SK-N-SH treated with all-trans-retinoic acid at 6 μM for 48 hours (cell line): ENCODE results near the gene ATP8A2.

Experiments used
- ARNTL ChIP-seq: fragments of 450-650 bp; formaldehyde crosslinking; IDR thresholded peaks from 2 replicates; pipeline ENCODE4 v1.5.0; 2020; ENCODE audit warnings: low read depth, mild to moderate bottlenecking, moderate library complexity, borderline replicate concordance
- ESRRG ChIP-seq: fragments of 250-450 bp; sonication (Bioruptor Pico); IDR thresholded peaks from 2 replicates; pipeline ENCODE4 v1.6.1; 2021; ENCODE audit warnings: mild to moderate bottlenecking
- SNAI2 ChIP-seq: fragments of 250-450 bp; sonication (Bioruptor Pico); IDR thresholded peaks from 2 replicates; pipeline ENCODE4 v1.5.0; 2020; ENCODE audit warnings: mild to moderate bottlenecking, moderate library complexity
- TCF4 ChIP-seq: fragments of 250-450 bp; sonication (Bioruptor Pico); IDR thresholded peaks from 2 replicates; pipeline ENCODE4 v1.8.0; 2021; ENCODE audit warnings: mild to moderate bottlenecking, moderate library complexity, borderline replicate concordance
- TOX ChIP-seq: fragments of 250-450 bp; sonication (Bioruptor Pico); IDR thresholded peaks from 2 replicates; pipeline ENCODE4 v1.8.0; 2021; ENCODE audit warnings: mild to moderate bottlenecking, moderate library complexity, borderline replicate concordance
- ZFP3 ChIP-seq: fragments of 250-450 bp; sonication (Bioruptor Pico); IDR thresholded peaks from 2 replicates; pipeline ENCODE4 v1.5.0; 2020; ENCODE audit warnings: mild to moderate bottlenecking, moderate library complexity
- ZFP30 ChIP-seq: fragments of 450-650 bp; formaldehyde crosslinking; IDR thresholded peaks from 2 replicates; pipeline ENCODE4 v1.5.0; 2022; ENCODE audit warnings: mild to moderate bottlenecking, moderate library complexity
- ZNF70 ChIP-seq: fragments of 450-650 bp; formaldehyde crosslinking; IDR thresholded peaks from 2 replicates; pipeline ENCODE4 v1.5.0; 2020; ENCODE audit warnings: mild to moderate bottlenecking, moderate library complexity
- TF ChIP-seq, protein P1 (sequence below): fragments of 250-450 bp; sonication (Bioruptor Pico); IDR thresholded peaks from 2 replicates; pipeline ENCODE4 v1.8.0; 2021; ENCODE audit warnings: low read depth, mild to moderate bottlenecking, moderate library complexity, borderline replicate concordance
- TF ChIP-seq, protein P2 (sequence below): fragments of 250-450 bp; sonication (Bioruptor Pico); IDR thresholded peaks from 2 replicates; pipeline ENCODE4 v1.8.0; 2020; ENCODE audit warnings: mild to moderate bottlenecking, moderate library complexity, borderline replicate concordance
- TF ChIP-seq, protein P3 (sequence below): fragments of 250-450 bp; sonication (Bioruptor Pico); IDR thresholded peaks from 2 replicates; pipeline ENCODE4 v1.5.1; 2021; ENCODE audit warnings: mild to moderate bottlenecking, moderate library complexity

DNA sequence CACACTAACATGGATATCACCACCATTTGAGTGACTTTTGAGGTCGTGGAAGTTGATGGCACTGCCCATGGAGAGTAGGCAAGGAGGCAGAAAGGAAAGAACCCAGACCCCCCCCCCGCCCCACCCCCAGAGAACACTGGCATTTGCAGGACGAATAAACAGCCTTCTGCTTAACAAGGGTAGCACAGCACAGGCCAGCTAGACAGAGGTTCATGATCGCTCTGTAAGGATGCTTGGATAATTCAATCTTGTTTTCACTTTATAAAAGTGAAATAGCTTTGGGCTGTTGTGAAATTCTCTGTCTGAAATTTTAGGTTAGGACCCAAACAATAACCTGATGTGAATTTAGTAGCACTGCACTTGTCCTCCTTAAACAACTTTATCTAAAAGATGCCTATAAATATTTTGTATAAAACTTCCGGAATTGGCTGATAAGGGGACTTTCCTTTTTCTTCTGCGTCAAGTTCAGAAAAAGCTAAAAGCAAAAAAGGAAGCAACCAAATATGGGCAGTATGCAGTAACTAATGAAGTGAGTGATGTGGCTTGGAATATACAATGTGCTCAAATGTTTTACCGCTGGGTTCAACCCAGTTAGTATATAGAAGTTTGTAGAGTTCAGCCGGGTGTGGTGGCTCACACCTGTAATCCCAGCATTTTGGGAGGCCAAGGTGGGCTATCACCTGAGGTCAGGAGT, 516.3 kb downstream of the ATP8A2 start:
- TF ChIP-seq ARNTL (CRISPR knock-in tag): no peak
- TF ChIP-seq SNAI2 (CRISPR knock-in tag): no peak
- TF ChIP-seq ESRRG (CRISPR knock-in tag): no peak
- TF ChIP-seq ZFP3: no peak
- no peak for TF ChIP-seq ZFP30 (CRISPR knock-in tag)
- no peak for TF ChIP-seq TOX (CRISPR knock-in tag)
- TF ChIP-seq TCF4 (CRISPR knock-in tag): no peak
- TF ChIP-seq ZNF70: no peak
- TF ChIP-seq, protein P1, sequence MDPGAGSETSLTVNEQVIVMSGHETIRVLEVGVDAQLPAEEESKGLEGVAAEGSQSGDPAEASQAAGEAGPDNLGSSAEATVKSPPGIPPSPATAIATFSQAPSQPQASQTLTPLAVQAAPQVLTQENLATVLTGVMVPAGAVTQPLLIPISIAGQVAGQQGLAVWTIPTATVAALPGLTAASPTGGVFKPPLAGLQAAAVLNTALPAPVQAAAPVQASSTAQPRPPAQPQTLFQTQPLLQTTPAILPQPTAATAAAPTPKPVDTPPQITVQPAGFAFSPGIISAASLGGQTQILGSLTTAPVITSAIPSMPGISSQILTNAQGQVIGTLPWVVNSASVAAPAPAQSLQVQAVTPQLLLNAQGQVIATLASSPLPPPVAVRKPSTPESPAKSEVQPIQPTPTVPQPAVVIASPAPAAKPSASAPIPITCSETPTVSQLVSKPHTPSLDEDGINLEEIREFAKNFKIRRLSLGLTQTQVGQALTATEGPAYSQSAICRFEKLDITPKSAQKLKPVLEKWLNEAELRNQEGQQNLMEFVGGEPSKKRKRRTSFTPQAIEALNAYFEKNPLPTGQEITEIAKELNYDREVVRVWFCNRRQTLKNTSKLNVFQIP (CRISPR knock-in tag): no peak
- TF ChIP-seq, protein P2, sequence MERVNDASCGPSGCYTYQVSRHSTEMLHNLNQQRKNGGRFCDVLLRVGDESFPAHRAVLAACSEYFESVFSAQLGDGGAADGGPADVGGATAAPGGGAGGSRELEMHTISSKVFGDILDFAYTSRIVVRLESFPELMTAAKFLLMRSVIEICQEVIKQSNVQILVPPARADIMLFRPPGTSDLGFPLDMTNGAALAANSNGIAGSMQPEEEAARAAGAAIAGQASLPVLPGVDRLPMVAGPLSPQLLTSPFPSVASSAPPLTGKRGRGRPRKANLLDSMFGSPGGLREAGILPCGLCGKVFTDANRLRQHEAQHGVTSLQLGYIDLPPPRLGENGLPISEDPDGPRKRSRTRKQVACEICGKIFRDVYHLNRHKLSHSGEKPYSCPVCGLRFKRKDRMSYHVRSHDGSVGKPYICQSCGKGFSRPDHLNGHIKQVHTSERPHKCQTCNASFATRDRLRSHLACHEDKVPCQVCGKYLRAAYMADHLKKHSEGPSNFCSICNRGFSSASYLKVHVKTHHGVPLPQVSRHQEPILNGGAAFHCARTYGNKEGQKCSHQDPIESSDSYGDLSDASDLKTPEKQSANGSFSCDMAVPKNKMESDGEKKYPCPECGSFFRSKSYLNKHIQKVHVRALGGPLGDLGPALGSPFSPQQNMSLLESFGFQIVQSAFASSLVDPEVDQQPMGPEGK (CRISPR knock-in tag): no peak
- TF ChIP-seq, protein P3, sequence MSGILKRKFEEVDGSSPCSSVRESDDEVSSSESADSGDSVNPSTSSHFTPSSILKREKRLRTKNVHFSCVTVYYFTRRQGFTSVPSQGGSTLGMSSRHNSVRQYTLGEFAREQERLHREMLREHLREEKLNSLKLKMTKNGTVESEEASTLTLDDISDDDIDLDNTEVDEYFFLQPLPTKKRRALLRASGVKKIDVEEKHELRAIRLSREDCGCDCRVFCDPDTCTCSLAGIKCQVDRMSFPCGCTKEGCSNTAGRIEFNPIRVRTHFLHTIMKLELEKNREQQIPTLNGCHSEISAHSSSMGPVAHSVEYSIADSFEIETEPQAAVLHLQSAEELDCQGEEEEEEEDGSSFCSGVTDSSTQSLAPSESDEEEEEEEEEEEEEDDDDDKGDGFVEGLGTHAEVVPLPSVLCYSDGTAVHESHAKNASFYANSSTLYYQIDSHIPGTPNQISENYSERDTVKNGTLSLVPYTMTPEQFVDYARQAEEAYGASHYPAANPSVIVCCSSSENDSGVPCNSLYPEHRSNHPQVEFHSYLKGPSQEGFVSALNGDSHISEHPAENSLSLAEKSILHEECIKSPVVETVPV (CRISPR knock-in tag): no peak
